ENCODE measurements around the gene FBXL19.

FBXL19 gene

GRCh38 chr16:30894540-30895368 lies 28.6 kb upstream of the FBXL19 start:
- DNase-seq (ENCODE audit: low read depth) = no peak

DNA sequence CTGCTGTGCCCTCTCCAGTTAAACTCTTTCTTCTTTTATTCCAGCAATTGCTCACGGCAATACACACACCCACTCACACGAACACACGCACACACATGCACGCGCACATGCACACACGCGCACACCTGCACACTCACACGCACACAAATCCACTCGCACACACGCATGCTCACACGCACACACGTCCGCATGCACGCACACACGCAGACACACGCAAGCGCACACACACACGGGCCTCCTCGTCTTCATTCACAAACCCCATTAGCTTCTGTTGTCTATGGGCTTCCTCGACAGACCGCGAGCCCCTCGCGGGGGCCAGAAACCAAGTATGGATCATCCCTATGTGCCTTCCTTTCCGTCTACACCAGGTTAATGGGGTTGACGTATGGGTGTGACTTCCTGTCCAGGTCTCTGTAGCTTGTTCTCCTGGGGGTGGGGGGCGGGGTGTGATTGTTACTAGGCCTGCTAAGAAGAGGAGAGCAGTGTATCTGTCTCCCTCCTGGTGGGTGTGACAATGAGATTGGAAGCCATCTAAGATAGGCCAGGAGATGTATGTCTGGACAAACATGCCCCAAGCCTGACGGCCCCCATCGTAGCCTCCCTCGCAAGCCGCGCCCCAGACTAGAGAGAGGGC lies 27.6 kb upstream of the FBXL19 start:
- DNase-seq (ENCODE audit: low read depth) = no peak

DNA sequence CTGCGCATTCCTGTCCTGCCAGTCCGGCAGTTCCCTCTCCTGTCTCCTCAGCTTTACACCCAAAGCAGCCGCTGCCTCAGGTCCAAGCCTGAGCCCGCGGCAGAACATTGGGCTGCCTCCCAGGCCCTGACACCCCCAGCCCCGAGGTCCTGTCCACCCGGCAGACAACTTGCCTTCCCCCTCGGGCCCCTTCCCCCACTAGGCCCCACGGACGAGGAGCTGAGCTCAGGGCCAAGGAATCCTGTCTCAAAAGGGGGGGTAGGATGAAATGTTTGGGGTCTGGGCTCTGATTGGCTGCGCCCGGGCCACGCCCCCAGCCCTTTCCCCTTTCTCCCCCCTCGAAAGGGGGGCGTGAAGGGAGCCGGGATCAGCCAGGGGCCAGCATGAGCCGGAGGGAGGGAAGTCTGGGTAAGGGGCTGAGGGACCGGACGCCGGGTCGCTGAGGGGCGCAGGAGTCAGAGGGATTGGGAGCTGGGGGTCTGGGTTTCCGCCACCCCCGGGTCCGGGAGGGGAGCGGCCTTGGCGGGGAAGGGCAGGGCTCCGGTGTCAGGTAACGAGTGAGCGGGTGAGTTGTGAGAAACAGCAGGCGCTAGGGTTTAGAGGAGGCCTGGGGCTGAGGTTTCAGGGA lies 27.0 kb upstream of the FBXL19 start, which contains the start of gene CTF1:
Gene CTF1, plus strand, starts transcription at position 354 of the 628 bp plus-strand sequence. Its CDS starts 30 bp downstream, at position 384.
- no peak for DNase-seq (ENCODE audit: low read depth)

GRCh38 chr16:30896889-30897733 lies 26.3 kb upstream of the FBXL19 start:
- peak; percentile 59 for DNase-seq (ENCODE audit: low read depth)

DNA sequence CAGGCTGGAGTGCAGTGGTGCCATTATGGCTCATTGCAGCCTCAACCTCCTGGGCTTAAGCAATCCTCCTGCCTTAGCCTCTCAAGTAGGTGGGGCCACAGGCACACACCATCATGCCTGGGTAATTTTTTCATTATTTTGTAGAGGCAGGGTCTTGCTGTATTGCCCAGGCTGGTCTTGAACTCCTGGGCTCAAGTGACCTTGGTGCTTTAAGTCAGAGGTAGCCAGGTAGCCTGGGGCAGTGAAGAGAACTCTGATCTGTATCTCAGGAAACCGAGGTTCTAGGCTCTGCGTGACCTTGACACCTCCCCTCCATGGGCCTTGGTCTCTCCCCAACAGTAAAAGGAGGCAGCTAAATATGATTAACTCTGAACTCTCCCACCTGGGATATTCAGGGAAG lies 23.6 kb upstream of the FBXL19 start:
- no peak for DNase-seq (ENCODE audit: low read depth)

- DNase-seq (ENCODE audit: low read depth) = no peak
Measured at GRCh38 chr16:30900588-30900987, 22.8 kb upstream of the FBXL19 start.

DNA sequence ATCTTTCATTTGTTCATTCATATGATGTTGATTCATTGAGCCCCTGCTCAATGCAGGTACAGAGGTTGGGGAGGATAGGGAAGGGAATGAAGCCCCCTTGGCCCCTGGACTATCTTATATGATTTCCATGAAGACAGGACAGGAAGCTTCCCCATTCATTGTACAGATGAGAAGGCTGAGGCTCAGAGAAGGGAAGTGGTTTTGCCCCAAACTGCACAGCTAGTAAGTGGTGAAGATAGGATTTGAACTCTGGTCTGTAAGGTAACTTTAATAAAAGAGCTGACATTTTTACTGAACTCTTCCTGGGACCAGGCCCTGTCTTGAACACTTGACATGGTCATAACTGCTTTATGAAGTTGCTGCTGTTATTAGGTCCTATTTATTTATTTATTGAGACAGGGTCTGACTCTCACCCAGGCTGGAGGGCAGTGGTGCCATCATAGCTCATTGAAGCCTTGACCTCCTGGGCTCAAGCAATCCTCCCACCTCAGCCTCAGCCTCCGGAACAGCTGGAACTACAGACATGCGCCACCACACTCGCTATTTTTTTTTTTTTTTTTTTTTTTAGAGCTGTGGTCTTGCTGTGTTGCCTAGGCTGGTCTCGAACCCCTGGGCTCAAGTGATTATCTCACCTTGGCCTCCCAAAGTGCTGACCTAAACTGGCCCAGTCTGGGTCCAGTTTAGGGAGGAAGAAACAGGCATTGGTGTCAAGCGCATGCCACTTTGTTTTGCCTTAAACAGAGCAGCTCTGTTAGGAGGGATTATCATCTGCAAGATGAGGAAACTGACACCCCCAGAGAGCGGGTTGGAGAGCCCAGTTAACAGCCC lies 22.0 kb upstream of the FBXL19 start:
- DNase-seq (ENCODE audit: low read depth) = no peak

- DNase-seq (ENCODE audit: low read depth) = no peak
Measured at GRCh38 chr16:30902029-30902972, 21.1 kb upstream of the FBXL19 start.

DNA sequence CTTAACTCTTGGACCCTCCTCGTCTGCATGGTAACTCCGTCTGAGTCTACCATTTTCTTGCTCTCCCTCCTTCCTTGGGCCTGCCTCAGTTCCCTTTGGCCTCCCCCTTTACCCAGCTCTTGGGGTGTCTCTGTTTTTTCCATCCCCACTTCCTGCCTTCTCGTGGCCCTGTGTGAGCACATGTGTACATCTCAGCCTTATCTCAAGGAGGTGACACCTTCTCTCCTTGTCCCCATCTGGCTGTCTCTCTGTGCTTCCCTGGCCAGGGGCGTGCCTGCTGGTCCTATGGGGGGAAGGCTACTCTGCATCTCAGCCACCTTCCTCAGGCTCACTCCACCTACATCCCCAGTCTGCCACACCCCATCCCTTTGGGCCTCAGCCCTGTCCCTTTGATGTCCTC lies 20.4 kb upstream of the FBXL19 start:
- DNase-seq (ENCODE audit: low read depth) = no peak

GRCh38 chr16:30903596-30903995 lies 19.8 kb upstream of the FBXL19 start:
- no peak for DNase-seq (ENCODE audit: low read depth)

- DNase-seq (ENCODE audit: low read depth) = no peak
Measured at GRCh38 chr16:30904114-30904780, 19.1 kb upstream of the FBXL19 start.

GRCh38 chr16:30907064-30907463 lies 16.3 kb upstream of the FBXL19 start:
- DNase-seq (ENCODE audit: low read depth) = no peak

GRCh38 chr16:30910427-30911029 lies 12.8 kb upstream of the FBXL19 start:
- no peak for DNase-seq (ENCODE audit: low read depth)

- DNase-seq (ENCODE audit: low read depth) = no peak
Measured at GRCh38 chr16:30912794-30913412, 10.5 kb upstream of the FBXL19 start.

GRCh38 chr16:30914830-30915229 lies 8.5 kb upstream of the FBXL19 start:
- no peak for DNase-seq (ENCODE audit: low read depth)

DNA sequence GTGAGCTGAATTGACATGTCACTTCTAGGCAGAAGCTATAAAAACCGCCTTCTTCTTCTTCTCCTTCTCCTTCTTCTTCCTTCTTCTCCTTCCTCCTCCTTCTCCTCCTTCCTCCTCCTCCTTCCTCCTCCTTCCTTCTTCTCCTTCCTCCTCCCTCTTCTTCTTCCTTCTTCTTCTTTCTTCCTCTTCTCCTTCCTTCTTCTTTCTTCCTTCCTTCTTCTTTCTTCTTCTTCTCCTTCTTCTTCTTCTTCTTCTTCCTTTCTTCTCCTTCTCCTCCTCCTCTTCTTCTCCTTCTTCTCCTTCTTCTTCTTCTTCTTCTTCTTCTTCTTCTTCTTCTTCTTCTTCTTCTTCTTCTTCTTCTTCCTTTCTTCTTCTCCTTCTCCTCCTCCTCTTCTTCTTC lies 4.8 kb upstream of the FBXL19 start:
- no peak for DNase-seq (ENCODE audit: low read depth)

DNA sequence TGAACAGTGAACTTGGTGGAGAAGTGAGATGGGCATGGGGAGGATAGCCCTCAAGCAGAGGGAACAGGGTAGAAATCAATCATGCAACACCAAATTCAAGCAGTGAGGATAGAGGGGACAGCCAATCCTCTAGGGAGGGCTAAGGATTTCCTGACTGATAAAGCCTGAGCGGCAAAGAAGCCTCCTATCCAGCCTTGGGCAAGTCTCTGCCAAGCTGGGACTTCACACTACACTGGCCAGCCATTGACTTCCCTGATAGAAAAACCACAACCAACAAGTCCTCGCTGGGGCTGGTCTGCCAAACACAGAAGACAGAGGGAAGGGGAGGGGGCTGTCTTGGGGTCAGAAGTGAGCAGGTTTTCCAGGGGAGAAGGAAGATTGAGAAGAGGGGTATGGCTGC lies 2.5 kb upstream of the FBXL19 start:
- DNase-seq (ENCODE audit: low read depth) = no peak

GRCh38 chr16:30921459-30921747 lies 2.0 kb upstream of the FBXL19 start:
- DNase-seq (ENCODE audit: low read depth) = no peak

Data from stimulated activated CD8-positive, alpha-beta memory T cell treated with anti-CD3 and anti-CD28 coated beads, Interleukin-7, amount 100 ng/mL, for 24 hours (primary cell).